AG20443 (cell line): ENCODE results near the gene MACROD2.

Experiments
- DNase-seq: peaks from one replicate; pipeline ENCODE4 v3.0.0; 2012; ENCODE audit warnings: low spot score, mixed read lengths

The MACROD2 gene

GRCh38 chr20:16064989-16065707 lies 2069.8 kb downstream of the MACROD2 start:
- DNase-seq: no peak

GRCh38 chr20:16066571-16066970 lies 2071.3 kb downstream of the MACROD2 start:
- no peak for DNase-seq

- DNase-seq: no peak
These were observed 2074.2 kb downstream of the MACROD2 start for GRCh38 chr20:16069389-16070010.

GRCh38 chr20:16072220-16072619 lies 2076.9 kb downstream of the MACROD2 start:
- no peak for DNase-seq

GRCh38 chr20:16078172-16078898 lies 2083.0 kb downstream of the MACROD2 start:
- no peak for DNase-seq

- no peak for DNase-seq
These were observed 2086.1 kb downstream of the MACROD2 start for GRCh38 chr20:16081421-16081820.

- no peak for DNase-seq
These were observed 2086.8 kb downstream of the MACROD2 start for GRCh38 chr20:16082051-16082550.

GRCh38 chr20:16083639-16084280 lies 2088.4 kb downstream of the MACROD2 start:
- DNase-seq: no peak

GRCh38 chr20:16095226-16095625 lies 2099.9 kb downstream of the MACROD2 start:
- no peak for DNase-seq

GRCh38 chr20:16096756-16097326 lies 2101.5 kb downstream of the MACROD2 start:
- no peak for DNase-seq

- no peak for DNase-seq
These were observed 2102.5 kb downstream of the MACROD2 start for GRCh38 chr20:16097788-16098187.

- DNase-seq: no peak
These were observed 2103.7 kb downstream of the MACROD2 start for GRCh38 chr20:16098890-16099639.

GRCh38 chr20:16100111-16100510 lies 2104.8 kb downstream of the MACROD2 start:
- no peak for DNase-seq

- no peak for DNase-seq
These were observed 2105.5 kb downstream of the MACROD2 start for GRCh38 chr20:16100767-16101166.
